Measurements from ENCODE around the gene CD47. TPM values are rescaled to one million over a fixed set of nuclear protein-coding genes. Genes with fewer than 3 reads are reported as not detected.

Gene CD47
- total and polyA plus RNA-seq, 2 of the 13 experiments (the other 11 are each of a cell fraction or from before 2014, with no cell fraction given) = 3.3 to 6.5 TPM

GRCh38 chr3:108060331-108060730, 30.5 kb downstream of the CD47 start:
- ChIA-PET POLR2A (no interaction called here), CTCF (ENCODE audit: low intra/inter-chr PET ratio, low total read pairs) (no interaction called here)
- DNase-seq (ENCODE audit: low spot score) = no peak
- Histone ChIP-seq H3K36me3 (replicated peaks in 1 of 2; ENCODE audit: control insufficient read depth in 1 of 2, insufficient read depth in 2 of 2, low read length in 2 of 2) (no peaks in the 10 kb centered on the region), H3K27me3 (ENCODE audit: control insufficient read depth in 1 of 2, insufficient read depth in 2 of 2, low read length in 2 of 2) (no peaks in the 10 kb centered on the region), H3K79me2 (ENCODE audit: insufficient read depth, low read length) (no peaks in the 10 kb centered on the region), H3K4me2 (ENCODE audit: low read depth, low read length) (no peak overlapping the region), H2AFZ (ENCODE audit: low read length) (no peak overlapping the region), H3K9ac (ENCODE audit: insufficient read depth, low read depth, low read length) (no peak overlapping the region), H3K9me3 (ENCODE audit: low read length) (no peaks in the 10 kb centered on the region), H3K4me1 (ENCODE audit: insufficient read depth, low read length) (no peaks in the 10 kb centered on the region), H3K4me3 (replicated peaks in 1 of 3; ENCODE audit: insufficient read depth in 1 of 3, low read depth in 2 of 3, low read length in 3 of 3) (no peak overlapping the region), H4K20me1 (ENCODE audit: insufficient read depth, low read length) (no peaks in the 10 kb centered on the region), H3K27ac (ENCODE audit: extremely low read length, insufficient read depth, low read length) (no peak overlapping the region)
- no peak for ATAC-seq
- in situ Hi-C loops (cut with HindIII; ENCODE audit: extremely low pct_ligation_motif_present, low pct_unique_long_range_greater_than_20kb) (no loop called here), intact Hi-C loops (cut with micrococcal nuclease; ENCODE audit: unreplicated experiment) (no loop called here)
- BruUV-seq (replicated peaks) = no TSS peak
- no peak for TF ChIP-seq SOX6 (IDR thresholded peaks at IDR 0.05)
- TF ChIP-seq SOX6 (CRISPR knock-in tag; IDR thresholded peaks at IDR 0.05) = no peak
- TF ChIP-seq KLF11 (CRISPR knock-in tag; IDR thresholded peaks at IDR 0.05) = no peak
- no peak for TF ChIP-seq ZNF3 (CRISPR knock-in tag; IDR thresholded peaks at IDR 0.05)
- TF ChIP-seq RFX1 (IDR thresholded peaks at IDR 0.05) = no peak
- TF ChIP-seq ZSCAN29 (CRISPR knock-in tag; conservative IDR thresholded peaks at IDR 0.05) = no peak
- no peak for TF ChIP-seq ZBTB8A (CRISPR knock-in tag; IDR thresholded peaks at IDR 0.05; ENCODE audit: borderline replicate concordance, low read depth)
- no peak for FAIRE-seq
- WGBS (ENCODE audit: low lambda C conversion rate) = 59% methylated on average over 2 of the region's 3 CpGs

DNA sequence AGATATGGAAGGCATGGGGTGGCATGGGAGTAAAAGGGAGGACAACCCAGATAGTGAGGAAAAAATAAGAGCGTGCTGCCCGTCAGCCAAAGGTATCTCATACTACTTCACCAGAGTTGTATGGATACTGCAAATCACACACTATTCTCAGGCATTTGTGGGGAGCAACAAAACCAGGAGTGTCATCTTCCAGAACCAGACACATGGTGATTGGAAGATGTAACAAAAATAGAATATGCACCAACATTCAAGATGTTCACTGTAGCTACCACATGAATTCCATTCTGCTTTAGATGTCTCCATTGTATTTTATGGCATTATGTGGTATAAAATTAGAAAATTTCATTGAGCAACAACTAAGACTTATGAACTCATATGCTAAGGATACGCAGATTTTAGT, 34.9 kb downstream of the CD47 start:
- ChIA-PET CTCF (ENCODE audit: low intra/inter-chr PET ratio, low total read pairs) (no interaction called here), POLR2A (no interaction called here)
- in situ Hi-C loops (cut with HindIII; ENCODE audit: extremely low pct_ligation_motif_present, low pct_unique_long_range_greater_than_20kb) = no loop called here
- Histone ChIP-seq H2AFZ (ENCODE audit: low read length) (no peak overlapping the region), H3K9me3 (ENCODE audit: low read length) (no peaks in the 10 kb centered on the region), H3K27me3 (ENCODE audit: control insufficient read depth in 1 of 2, insufficient read depth in 2 of 2, low read length in 2 of 2) (no peaks in the 10 kb centered on the region), H4K20me1 (ENCODE audit: insufficient read depth, low read length) (no peaks in the 10 kb centered on the region), H3K4me3 (replicated peaks in 1 of 3; ENCODE audit: insufficient read depth in 1 of 3, low read depth in 2 of 3, low read length in 3 of 3) (no peak overlapping the region), H3K4me2 (ENCODE audit: low read depth, low read length) (no peak overlapping the region), H3K79me2 (ENCODE audit: insufficient read depth, low read length) (no peaks in the 10 kb centered on the region), H3K4me1 (ENCODE audit: insufficient read depth, low read length) (no peaks in the 10 kb centered on the region), H3K9ac (ENCODE audit: insufficient read depth, low read depth, low read length) (no peak overlapping the region), H3K27ac (ENCODE audit: extremely low read length, insufficient read depth, low read length) (no peak overlapping the region), H3K36me3 (replicated peaks in 1 of 2; ENCODE audit: control insufficient read depth in 1 of 2, insufficient read depth in 2 of 2, low read length in 2 of 2) (no peaks in the 10 kb centered on the region)
- TF ChIP-seq, protein P1, sequence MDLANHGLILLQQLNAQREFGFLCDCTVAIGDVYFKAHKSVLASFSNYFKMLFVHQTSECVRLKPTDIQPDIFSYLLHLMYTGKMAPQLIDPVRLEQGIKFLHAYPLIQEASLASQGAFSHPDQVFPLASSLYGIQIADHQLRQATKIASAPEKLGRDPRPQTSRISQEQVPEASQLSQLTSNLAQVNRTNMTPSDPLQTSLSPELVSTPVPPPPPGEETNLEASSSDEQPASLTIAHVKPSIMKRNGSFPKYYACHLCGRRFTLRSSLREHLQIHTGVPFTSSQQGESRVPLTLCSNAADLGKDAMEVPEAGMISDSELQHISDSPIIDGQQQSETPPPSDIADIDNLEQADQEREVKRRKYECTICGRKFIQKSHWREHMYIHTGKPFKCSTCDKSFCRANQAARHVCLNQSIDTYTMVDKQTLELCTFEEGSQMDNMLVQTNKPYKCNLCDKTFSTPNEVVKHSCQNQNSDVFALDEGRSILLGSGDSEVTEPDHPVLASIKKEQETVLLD (CRISPR knock-in tag; IDR thresholded peaks at IDR 0.05; ENCODE audit: low read depth) = no peak
- no peak for TF ChIP-seq RARG (CRISPR knock-in tag; IDR thresholded peaks at IDR 0.05; ENCODE audit: low read depth)
- no peak for FAIRE-seq
- WGBS (ENCODE audit: low lambda C conversion rate) = 69% methylated on average over 3 of the region's 3 CpGs
- intact Hi-C loops (cut with micrococcal nuclease; ENCODE audit: unreplicated experiment) = no loop called here
- no peak for ATAC-seq
- DNase-seq (ENCODE audit: low spot score) = no peak
- no TSS peak for BruUV-seq (replicated peaks)
